GM23338 (cell line): ENCODE results near the gene ALG14. TPM values are rescaled to one million over a fixed set of nuclear protein-coding genes. Genes with fewer than 3 reads are reported as not detected.

Experiments
- ATAC-seq: fragments of 200-7000 bp; cut with Tn5 transposase; 3 replicates; pipeline ENCODE4 v1.9.1; 2020
- DNase-seq: peaks from one replicate; pipeline ENCODE4 v3.0.0-alpha.2; 2015; ENCODE audit warnings: low spot score
- H2AFZ ChIP-seq: fragments of 200-600 bp; sonication (generic); 2 replicates; pipeline ENCODE4 v1.8.0; 2016; ENCODE audit warnings: antibody characterized with exemption, mild to moderate bottlenecking, moderate library complexity
- H3F3A ChIP-seq: fragments of 200-600 bp; sonication (generic); replicated peaks from 2 replicates; pipeline ENCODE4 v1.8.0; 2017; ENCODE audit warnings: antibody characterized with exemption, mixed run types, low read depth
- H3K27ac ChIP-seq: fragments of 200-600 bp; sonication (generic); 2 replicates; pipeline ENCODE4 v1.6.1; 2016; ENCODE audit warnings: low read depth
- H3K27me3 ChIP-seq: fragments of 200-600 bp; sonication (generic); 2 replicates; pipeline ENCODE4 v1.8.0; 2016; ENCODE audit warnings: mild to moderate bottlenecking, mixed run types, moderate library complexity; ENCODE audit not compliant: insufficient read depth
- H3K36me3 ChIP-seq: fragments of 200-600 bp; sonication (generic); 2 replicates; pipeline ENCODE4 v1.8.0; 2016; ENCODE audit warnings: mild to moderate bottlenecking; ENCODE audit not compliant: insufficient read depth
- H3K4me1 ChIP-seq: fragments of 200-600 bp; sonication (generic); 2 replicates; pipeline ENCODE4 v1.8.0; 2016; ENCODE audit warnings: mild to moderate bottlenecking, moderate library complexity; ENCODE audit not compliant: insufficient read depth
- H3K4me2 ChIP-seq: fragments of 200-600 bp; sonication (generic); 2 replicates; pipeline ENCODE4 v1.7.1; 2017; ENCODE audit warnings: mixed run types
- H3K4me3 ChIP-seq: fragments of 200-600 bp; sonication (generic); 2 replicates; pipeline ENCODE4 v1.6.1; 2016; ENCODE audit warnings: mixed run types
- H3K79me2 ChIP-seq: fragments of 200-600 bp; sonication (generic); replicated peaks from 2 replicates; pipeline ENCODE4 v1.8.0; 2017; ENCODE audit warnings: mild to moderate bottlenecking; ENCODE audit not compliant: insufficient read depth
- H3K9me2 ChIP-seq: fragments of 200-600 bp; sonication (generic); 2 replicates; pipeline ENCODE4 v1.8.0; 2017; ENCODE audit not compliant: insufficient read depth
- H4K20me1 ChIP-seq: fragments of 200-600 bp; sonication (generic); replicated peaks from 2 replicates; pipeline ENCODE4 v1.8.0; 2017; ENCODE audit warnings: mild to moderate bottlenecking; ENCODE audit not compliant: insufficient read depth
- H3K27ac Mint-ChIP-seq: 2 replicates; pipeline ENCODE4 v1.8.0; 2020; ENCODE audit warnings: inconsistent platforms, mild to moderate bottlenecking, moderate library complexity, mixed read lengths
- H3K27me3 Mint-ChIP-seq: 3 replicates; pipeline ENCODE4 v1.8.0; 2022; ENCODE audit warnings: low read depth, mild to moderate bottlenecking, moderate library complexity, mixed read lengths, inconsistent platforms; ENCODE audit not compliant: insufficient read depth, poor library complexity
- H3K36me3 Mint-ChIP-seq: 3 replicates; pipeline ENCODE4 v1.8.0; 2021; ENCODE audit warnings: low read depth, mild to moderate bottlenecking, inconsistent platforms, moderate library complexity, mixed read lengths
- H3K4me1 Mint-ChIP-seq: 3 replicates; pipeline ENCODE4 v1.8.0; 2020; ENCODE audit warnings: mild to moderate bottlenecking, inconsistent platforms, mixed read lengths
- H3K4me3 Mint-ChIP-seq: 3 replicates; pipeline ENCODE4 v1.8.0; 2021; ENCODE audit warnings: moderate library complexity, mild to moderate bottlenecking, inconsistent platforms, mixed read lengths
- H3K9me3 Mint-ChIP-seq: 3 replicates; pipeline ENCODE4 v1.8.0; 2020; ENCODE audit warnings: moderate library complexity, mild to moderate bottlenecking, inconsistent platforms, mixed read lengths
- EZH2 ChIP-seq: fragments of 200-600 bp; sonication (generic); IDR thresholded peaks from one replicate; pipeline ENCODE4 v1.8.0; 2017; ENCODE audit warnings: antibody characterized with exemption, mild to moderate bottlenecking, low read depth; ENCODE audit not compliant: unreplicated experiment
- EZH2phosphoT487 ChIP-seq: fragments of 200-600 bp; sonication (generic); IDR thresholded peaks from one replicate; pipeline ENCODE4 v1.8.1; 2018; ENCODE audit warnings: antibody characterized with exemption; ENCODE audit not compliant: unreplicated experiment
- JUNB ChIP-seq: IDR thresholded peaks from one replicate; pipeline ENCODE4 v1.6.1; 2016; ENCODE audit warnings: antibody characterized with exemption; ENCODE audit not compliant: unreplicated experiment
- NANOG ChIP-seq: IDR thresholded peaks from 2 replicates; pipeline ENCODE4 v1.6.1; 2016; ENCODE audit warnings: antibody characterized with exemption, borderline replicate concordance
- POLR2AphosphoS5 ChIP-seq: IDR thresholded peaks from 2 replicates; pipeline ENCODE4 v1.6.1; 2016; ENCODE audit warnings: antibody characterized with exemption, low read depth
- STAT1 ChIP-seq: IDR thresholded peaks from one replicate; pipeline ENCODE4 v1.6.1; 2016; ENCODE audit warnings: antibody characterized with exemption; ENCODE audit not compliant: unreplicated experiment
- ZNF331 ChIP-seq: fragments of 250-450 bp; sonication (Bioruptor Pico); IDR thresholded peaks from 2 replicates; pipeline ENCODE4 v1.5.0; 2020; ENCODE audit warnings: low read depth, mild to moderate bottlenecking, moderate library complexity
- polyA plus RNA-seq: library from polyadenylated mRNA; unstranded; fragments of >200 nt; fragmentation: Nextera tagmentation; extraction: Ambion mirVana; gene quantifications from 2 replicates; pipeline ENCODE4 v1.2.1, GENCODE V29; 2016
- total RNA-seq: library from RNA; depleted of rRNA; stranded (reverse); fragments of >200 nt; shearing (Covaris generic); gene quantifications from 2 replicates; pipeline ENCODE4 v1.2.3, GENCODE V29; 2014
- TF ChIP-seq, protein P1 (sequence below): IDR thresholded peaks from one replicate; pipeline ENCODE4 v1.6.1; 2018; ENCODE audit warnings: antibody characterized with exemption; ENCODE audit not compliant: unreplicated experiment
- TF ChIP-seq, protein P2 (sequence below): fragments of 250-450 bp; sonication (Bioruptor Pico); IDR thresholded peaks from 2 replicates; pipeline ENCODE4 v1.5.0; 2020; ENCODE audit warnings: mild to moderate bottlenecking, moderate library complexity
- TF ChIP-seq, protein P3 (sequence below), 2 experiments: fragments of 200-600 bp in 1 of 2; sonication (generic) in 1 of 2; conservative IDR thresholded peaks; 2 replicates each; pipeline versions ENCODE4 v1.5.1 to v1.6.1; 2016 to 2017; ENCODE audit warnings: antibody characterized with exemption in 2 of 2, low read depth in 2 of 2, mild to moderate bottlenecking in 2 of 2, moderate library complexity in 1 of 2

ALG14 gene
- total and polyA plus RNA-seq, 2 experiments from 2014 or later: 0.42 to 2.8 TPM

DNA sequence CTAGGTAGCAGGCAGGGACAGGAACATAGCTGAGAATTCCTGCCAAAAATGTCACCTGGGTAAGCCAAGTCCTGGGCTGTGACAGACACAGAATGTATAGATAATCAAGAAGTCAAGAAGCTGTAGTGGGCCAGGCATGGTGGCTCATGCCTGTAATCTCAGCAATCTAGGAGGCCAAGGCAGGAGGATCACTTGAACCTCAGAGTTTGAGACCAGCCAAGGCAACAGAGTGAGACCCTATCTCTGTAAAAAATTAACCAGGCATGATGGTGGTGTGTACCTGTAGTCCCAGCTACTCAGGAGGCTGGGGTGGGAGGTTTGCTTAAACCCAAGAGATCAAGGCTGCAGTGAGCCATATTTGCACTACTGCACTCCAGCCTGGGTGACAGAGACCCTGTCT, 3.3 kb upstream of the ALG14 start:
- Histone ChIP-seq H3K4me1 (peaks cover 17% of the 10 kb centered on the region; the same call in 1 of the 2 replicates), H3K27ac (no peak overlapping the region), H3K79me2 (no peaks in the 10 kb centered on the region), H3K4me3 (no peak overlapping the region), H3F3A (no peaks in the 10 kb centered on the region), H3K4me2 (no peak overlapping the region), H4K20me1 (no peaks in the 10 kb centered on the region), H2AFZ (no peak overlapping the region), H3K36me3 (no peaks in the 10 kb centered on the region), H3K9me2 (no peaks in the 10 kb centered on the region; the same call in 1 of the 2 replicates), H3K27me3 (no peaks in the 10 kb centered on the region; the same call in 1 of the 2 replicates)
- H3K36me3 Mint-ChIP-seq: no peaks in the 10 kb centered on the region
- no peak overlapping the region for H3K4me3 Mint-ChIP-seq
- no peak for DNase-seq
- H3K27me3 Mint-ChIP-seq: no peaks in the 10 kb centered on the region
- ATAC-seq: no peak
- no peak for TF ChIP-seq STAT1
- TF ChIP-seq NANOG: no peak
- TF ChIP-seq EZH2: no peak
- no peak for TF ChIP-seq JUNB
- H3K4me1 Mint-ChIP-seq: peaks cover 2% of the 10 kb centered on the region; the same call in 1 of the 3 replicates
- H3K9me3 Mint-ChIP-seq: no peaks in the 10 kb centered on the region
- H3K27ac Mint-ChIP-seq: no peak overlapping the region

DNA sequence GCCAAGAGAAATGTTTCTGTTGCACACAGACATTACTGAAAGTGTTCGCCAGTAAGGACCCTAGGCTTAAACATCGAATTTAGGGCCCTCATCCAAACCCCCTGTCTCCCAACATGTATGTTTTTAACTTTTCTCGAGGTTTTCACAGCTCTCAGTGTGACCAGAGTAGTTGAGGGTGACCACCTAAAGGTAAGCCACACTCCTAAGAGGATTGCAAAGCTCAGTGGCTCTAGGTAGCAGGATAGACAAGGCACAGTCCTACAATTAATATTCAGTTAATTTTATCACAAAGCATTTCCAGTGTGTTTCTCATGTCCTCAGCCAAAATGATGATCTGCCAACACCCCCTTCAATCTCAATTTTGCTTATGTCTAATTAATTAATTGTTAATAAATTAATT, 695 bp upstream of the ALG14 start:
- no peaks in the 10 kb centered on the region for H3K36me3 ChIP-seq
- peak overlapping the region; percentile 94 for H2AFZ ChIP-seq
- Mint-ChIP-seq H3K27me3 (no peaks in the 10 kb centered on the region), H3K9me3 (no peaks in the 10 kb centered on the region), H3K36me3 (no peaks in the 10 kb centered on the region), H3K27ac (no peak overlapping the region), H3K4me1 (peaks cover 2% of the 10 kb centered on the region; the same call in 1 of the 3 replicates), H3K4me3 (peak overlapping the region; percentile 96)
- peak; percentile 27 for ATAC-seq
- no peaks in the 10 kb centered on the region for H4K20me1 ChIP-seq
- H3K4me3 ChIP-seq: peak overlapping the region; percentile 62
- no peaks in the 10 kb centered on the region for H3K79me2 ChIP-seq
- H3K4me2 ChIP-seq: peak overlapping the region; percentile 85
- no peaks in the 10 kb centered on the region for H3F3A ChIP-seq
- H3K27me3 ChIP-seq: no peaks in the 10 kb centered on the region; the same call in 1 of the 2 replicates
- no peak for DNase-seq
- H3K27ac ChIP-seq: no peak overlapping the region
- H3K9me2 ChIP-seq: no peaks in the 10 kb centered on the region
- H3K4me1 ChIP-seq: peaks cover 6% of the 10 kb centered on the region; the same call in 1 of the 2 replicates
- TF ChIP-seq NANOG (no peak), JUNB (no peak), POLR2AphosphoS5 (no peak), EZH2 (no peak), EZH2phosphoT487 (no peak), STAT1 (no peak), ZNF331 (CRISPR knock-in tag) (no peak)
- TF ChIP-seq, protein P1, sequence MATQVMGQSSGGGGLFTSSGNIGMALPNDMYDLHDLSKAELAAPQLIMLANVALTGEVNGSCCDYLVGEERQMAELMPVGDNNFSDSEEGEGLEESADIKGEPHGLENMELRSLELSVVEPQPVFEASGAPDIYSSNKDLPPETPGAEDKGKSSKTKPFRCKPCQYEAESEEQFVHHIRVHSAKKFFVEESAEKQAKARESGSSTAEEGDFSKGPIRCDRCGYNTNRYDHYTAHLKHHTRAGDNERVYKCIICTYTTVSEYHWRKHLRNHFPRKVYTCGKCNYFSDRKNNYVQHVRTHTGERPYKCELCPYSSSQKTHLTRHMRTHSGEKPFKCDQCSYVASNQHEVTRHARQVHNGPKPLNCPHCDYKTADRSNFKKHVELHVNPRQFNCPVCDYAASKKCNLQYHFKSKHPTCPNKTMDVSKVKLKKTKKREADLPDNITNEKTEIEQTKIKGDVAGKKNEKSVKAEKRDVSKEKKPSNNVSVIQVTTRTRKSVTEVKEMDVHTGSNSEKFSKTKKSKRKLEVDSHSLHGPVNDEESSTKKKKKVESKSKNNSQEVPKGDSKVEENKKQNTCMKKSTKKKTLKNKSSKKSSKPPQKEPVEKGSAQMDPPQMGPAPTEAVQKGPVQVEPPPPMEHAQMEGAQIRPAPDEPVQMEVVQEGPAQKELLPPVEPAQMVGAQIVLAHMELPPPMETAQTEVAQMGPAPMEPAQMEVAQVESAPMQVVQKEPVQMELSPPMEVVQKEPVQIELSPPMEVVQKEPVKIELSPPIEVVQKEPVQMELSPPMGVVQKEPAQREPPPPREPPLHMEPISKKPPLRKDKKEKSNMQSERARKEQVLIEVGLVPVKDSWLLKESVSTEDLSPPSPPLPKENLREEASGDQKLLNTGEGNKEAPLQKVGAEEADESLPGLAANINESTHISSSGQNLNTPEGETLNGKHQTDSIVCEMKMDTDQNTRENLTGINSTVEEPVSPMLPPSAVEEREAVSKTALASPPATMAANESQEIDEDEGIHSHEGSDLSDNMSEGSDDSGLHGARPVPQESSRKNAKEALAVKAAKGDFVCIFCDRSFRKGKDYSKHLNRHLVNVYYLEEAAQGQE: no peak
- TF ChIP-seq, protein P2, sequence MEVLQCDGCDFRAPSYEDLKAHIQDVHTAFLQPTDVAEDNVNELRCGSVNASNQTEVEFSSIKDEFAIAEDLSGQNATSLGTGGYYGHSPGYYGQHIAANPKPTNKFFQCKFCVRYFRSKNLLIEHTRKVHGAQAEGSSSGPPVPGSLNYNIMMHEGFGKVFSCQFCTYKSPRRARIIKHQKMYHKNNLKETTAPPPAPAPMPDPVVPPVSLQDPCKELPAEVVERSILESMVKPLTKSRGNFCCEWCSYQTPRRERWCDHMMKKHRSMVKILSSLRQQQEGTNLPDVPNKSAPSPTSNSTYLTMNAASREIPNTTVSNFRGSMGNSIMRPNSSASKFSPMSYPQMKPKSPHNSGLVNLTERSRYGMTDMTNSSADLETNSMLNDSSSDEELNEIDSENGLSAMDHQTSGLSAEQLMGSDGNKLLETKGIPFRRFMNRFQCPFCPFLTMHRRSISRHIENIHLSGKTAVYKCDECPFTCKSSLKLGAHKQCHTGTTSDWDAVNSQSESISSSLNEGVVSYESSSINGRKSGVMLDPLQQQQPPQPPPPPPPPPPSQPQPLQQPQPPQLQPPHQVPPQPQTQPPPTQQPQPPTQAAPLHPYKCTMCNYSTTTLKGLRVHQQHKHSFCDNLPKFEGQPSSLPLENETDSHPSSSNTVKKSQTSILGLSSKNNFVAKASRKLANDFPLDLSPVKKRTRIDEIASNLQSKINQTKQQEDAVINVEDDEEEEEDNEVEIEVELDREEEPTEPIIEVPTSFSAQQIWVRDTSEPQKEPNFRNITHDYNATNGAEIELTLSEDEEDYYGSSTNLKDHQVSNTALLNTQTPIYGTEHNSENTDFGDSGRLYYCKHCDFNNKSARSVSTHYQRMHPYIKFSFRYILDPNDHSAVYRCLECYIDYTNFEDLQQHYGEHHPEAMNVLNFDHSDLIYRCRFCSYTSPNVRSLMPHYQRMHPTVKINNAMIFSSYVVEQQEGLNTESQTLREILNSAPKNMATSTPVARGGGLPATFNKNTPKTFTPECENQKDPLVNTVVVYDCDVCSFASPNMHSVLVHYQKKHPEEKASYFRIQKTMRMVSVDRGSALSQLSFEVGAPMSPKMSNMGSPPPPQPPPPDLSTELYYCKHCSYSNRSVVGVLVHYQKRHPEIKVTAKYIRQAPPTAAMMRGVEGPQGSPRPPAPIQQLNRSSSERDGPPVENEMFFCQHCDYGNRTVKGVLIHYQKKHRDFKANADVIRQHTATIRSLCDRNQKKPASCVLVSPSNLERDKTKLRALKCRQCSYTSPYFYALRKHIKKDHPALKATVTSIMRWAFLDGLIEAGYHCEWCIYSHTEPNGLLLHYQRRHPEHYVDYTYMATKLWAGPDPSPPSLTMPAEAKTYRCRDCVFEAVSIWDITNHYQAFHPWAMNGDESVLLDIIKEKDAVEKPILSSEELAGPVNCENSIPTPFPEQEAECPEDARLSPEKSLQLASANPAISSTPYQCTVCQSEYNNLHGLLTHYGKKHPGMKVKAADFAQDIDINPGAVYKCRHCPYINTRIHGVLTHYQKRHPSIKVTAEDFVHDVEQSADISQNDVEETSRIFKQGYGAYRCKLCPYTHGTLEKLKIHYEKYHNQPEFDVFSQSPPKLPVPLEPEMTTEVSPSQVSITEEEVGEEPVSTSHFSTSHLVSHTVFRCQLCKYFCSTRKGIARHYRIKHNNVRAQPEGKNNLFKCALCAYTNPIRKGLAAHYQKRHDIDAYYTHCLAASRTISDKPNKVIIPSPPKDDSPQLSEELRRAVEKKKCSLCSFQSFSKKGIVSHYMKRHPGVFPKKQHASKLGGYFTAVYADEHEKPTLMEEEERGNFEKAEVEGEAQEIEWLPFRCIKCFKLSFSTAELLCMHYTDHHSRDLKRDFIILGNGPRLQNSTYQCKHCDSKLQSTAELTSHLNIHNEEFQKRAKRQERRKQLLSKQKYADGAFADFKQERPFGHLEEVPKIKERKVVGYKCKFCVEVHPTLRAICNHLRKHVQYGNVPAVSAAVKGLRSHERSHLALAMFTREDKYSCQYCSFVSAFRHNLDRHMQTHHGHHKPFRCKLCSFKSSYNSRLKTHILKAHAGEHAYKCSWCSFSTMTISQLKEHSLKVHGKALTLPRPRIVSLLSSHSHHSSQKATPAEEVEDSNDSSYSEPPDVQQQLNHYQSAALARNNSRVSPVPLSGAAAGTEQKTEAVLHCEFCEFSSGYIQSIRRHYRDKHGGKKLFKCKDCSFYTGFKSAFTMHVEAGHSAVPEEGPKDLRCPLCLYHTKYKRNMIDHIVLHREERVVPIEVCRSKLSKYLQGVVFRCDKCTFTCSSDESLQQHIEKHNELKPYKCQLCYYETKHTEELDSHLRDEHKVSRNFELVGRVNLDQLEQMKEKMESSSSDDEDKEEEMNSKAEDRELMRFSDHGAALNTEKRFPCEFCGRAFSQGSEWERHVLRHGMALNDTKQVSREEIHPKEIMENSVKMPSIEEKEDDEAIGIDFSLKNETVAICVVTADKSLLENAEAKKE (CRISPR knock-in tag): no peak
- TF ChIP-seq, protein P3, sequence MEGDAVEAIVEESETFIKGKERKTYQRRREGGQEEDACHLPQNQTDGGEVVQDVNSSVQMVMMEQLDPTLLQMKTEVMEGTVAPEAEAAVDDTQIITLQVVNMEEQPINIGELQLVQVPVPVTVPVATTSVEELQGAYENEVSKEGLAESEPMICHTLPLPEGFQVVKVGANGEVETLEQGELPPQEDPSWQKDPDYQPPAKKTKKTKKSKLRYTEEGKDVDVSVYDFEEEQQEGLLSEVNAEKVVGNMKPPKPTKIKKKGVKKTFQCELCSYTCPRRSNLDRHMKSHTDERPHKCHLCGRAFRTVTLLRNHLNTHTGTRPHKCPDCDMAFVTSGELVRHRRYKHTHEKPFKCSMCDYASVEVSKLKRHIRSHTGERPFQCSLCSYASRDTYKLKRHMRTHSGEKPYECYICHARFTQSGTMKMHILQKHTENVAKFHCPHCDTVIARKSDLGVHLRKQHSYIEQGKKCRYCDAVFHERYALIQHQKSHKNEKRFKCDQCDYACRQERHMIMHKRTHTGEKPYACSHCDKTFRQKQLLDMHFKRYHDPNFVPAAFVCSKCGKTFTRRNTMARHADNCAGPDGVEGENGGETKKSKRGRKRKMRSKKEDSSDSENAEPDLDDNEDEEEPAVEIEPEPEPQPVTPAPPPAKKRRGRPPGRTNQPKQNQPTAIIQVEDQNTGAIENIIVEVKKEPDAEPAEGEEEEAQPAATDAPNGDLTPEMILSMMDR (conservative IDR thresholded peaks at IDR 0.05; ENCODE audit: low read depth in 2 of 2): no peak
